GM12872 (cell line): ENCODE measurements around the gene PLCB1.
A peak's percentile ranks its signal among the peaks of the same experiment; 100 is the strongest.

ENCODE experiments used
- TF ChIP-seq, protein P1 (sequence below): IDR thresholded peaks from 3 replicates; pipeline ENCODE4 v1.5.1; 2011; ENCODE audit warnings: low read depth, mild to moderate bottlenecking, low read length, moderate library complexity; ENCODE audit not compliant: insufficient read depth

PLCB1 gene

GRCh38 chr20:8796088-8796660 is 664.1 kb downstream of the PLCB1 start:
- TF ChIP-seq, protein P1, sequence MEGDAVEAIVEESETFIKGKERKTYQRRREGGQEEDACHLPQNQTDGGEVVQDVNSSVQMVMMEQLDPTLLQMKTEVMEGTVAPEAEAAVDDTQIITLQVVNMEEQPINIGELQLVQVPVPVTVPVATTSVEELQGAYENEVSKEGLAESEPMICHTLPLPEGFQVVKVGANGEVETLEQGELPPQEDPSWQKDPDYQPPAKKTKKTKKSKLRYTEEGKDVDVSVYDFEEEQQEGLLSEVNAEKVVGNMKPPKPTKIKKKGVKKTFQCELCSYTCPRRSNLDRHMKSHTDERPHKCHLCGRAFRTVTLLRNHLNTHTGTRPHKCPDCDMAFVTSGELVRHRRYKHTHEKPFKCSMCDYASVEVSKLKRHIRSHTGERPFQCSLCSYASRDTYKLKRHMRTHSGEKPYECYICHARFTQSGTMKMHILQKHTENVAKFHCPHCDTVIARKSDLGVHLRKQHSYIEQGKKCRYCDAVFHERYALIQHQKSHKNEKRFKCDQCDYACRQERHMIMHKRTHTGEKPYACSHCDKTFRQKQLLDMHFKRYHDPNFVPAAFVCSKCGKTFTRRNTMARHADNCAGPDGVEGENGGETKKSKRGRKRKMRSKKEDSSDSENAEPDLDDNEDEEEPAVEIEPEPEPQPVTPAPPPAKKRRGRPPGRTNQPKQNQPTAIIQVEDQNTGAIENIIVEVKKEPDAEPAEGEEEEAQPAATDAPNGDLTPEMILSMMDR, result no peak

- TF ChIP-seq, protein P1, result no peak
Measured at GRCh38 chr20:8798505-8798904, 666.4 kb downstream of the PLCB1 start.

DNA sequence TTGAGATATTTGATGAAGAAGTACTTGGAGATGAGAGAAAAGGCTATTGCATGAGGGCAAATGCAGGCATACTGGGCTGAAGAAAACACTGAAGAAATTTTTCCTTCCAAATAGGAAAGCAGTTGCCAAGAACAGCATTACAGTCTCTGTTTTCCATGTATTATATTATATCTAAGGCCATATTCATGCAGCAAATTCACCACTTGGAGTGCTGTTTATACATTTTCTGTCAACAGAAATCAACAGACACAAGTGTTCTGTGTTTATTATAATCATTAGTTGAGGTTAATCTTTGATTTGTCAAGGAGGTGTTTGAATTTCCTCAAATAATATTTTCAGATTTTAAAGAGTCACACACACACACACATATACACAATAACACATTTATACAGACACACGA is 668.0 kb downstream of the PLCB1 start:
- TF ChIP-seq, protein P1, result 0 out of 3 replicates have a peak, but pooled peaks have one; percentile 4

- TF ChIP-seq, protein P1, result no peak
Measured at GRCh38 chr20:8801686-8802085, 669.6 kb downstream of the PLCB1 start.

DNA sequence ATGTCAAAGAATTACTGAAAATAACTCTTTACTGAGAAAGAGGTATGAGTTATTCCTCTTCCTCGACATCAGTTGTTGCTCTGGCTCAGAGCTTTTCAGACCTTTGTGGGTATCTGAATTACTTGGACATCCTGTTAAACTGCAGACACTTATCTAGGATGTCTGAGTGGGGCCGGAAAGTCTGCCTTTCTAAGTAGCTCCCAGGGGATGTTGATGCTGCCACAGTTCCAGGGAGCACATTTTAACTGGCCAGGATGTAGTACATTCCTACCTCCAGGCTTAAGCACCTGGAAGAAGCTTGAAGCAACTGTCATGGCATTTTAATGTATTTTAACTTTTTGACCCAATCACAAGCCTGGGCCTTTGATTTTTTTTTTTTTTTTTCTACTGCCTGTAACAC is 671.0 kb downstream of the PLCB1 start:
- TF ChIP-seq, protein P1, result no peak

- TF ChIP-seq, protein P1, result no peak
Measured at GRCh38 chr20:8803941-8804340, 671.9 kb downstream of the PLCB1 start.

DNA sequence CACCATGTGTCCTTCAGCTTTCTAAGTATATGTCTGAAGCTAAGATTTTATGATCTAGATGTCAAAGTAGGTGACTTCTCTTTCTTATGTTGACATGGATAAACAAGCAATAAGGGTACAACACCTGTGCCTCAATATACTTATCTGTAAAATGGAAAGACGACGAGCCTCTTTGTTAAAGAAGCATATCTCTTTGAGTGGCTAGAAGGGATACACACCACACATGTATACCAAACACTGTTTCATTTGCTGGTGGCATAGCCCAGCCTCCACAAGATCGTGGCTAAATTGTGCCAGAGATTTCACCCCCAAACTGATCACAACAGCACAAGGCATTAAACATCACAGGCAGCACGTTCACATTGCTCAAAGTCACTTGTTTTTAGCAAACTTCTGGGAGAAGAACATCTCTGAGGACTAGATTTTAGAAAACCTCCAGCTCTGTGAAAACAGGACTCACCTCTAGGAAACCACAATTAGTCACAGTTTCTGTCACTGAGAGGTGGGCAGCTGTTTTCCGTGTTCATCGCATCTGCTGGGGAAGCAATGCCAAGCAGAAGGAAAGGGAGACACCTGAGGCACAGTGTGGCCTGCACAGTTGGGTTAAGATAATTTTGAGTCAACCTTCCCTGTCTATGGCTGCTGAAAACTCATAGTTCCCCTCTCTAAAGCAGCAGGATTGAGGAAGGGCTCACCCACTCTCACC is 673.8 kb downstream of the PLCB1 start:
- TF ChIP-seq, protein P1, result no peak
